IMR-90 (cell line): Measurements from ENCODE around the gene DDX39A. TPM values are rescaled to one million over a fixed set of nuclear protein-coding genes. Genes with fewer than 3 reads are reported as not detected.
A peak's percentile ranks its signal among the peaks of the same experiment; 100 is the strongest.

Source experiments
- ATAC-seq: fragments of 200-7000 bp; cut with Tn5 transposase; 2 replicates; pipeline ENCODE4 v1.9.1; 2020; ENCODE audit warnings: low read depth, mild to moderate bottlenecking, moderate library complexity
- BruUV-seq: library from RNA; stranded (reverse); fragments of 400-500 nt; replicated peaks from 2 replicates; lab custom pipeline; 2021; lab: Mats Ljungman, UMichigan
- CTCF ChIA-PET: fragments of 300-600 bp; formaldehyde crosslinking; extraction: SDS; loops from one replicate; lab custom pipeline; 2021; ENCODE audit warnings: antibody characterized with exemption; lab: Yijun Ruan, JAX
- POLR2A ChIA-PET: fragments of 300-600 bp; sonication (Branson Sonifier 250); formaldehyde crosslinking; loops from one replicate; lab custom pipeline; 2022; ENCODE audit warnings: antibody characterized with exemption; ENCODE audit not compliant: unreplicated experiment; lab: Charles Lee
- DNase-seq: peaks from one replicate; pipeline ENCODE4 v3.0.0; 2013
- H2AFZ ChIP-seq: replicated peaks from 2 replicates; pipeline ENCODE3; 2013; ENCODE audit warnings: low read length, mild to moderate bottlenecking; ENCODE audit not compliant: poor library complexity
- H2AK5ac ChIP-seq: 2 replicates; pipeline ENCODE4 v1.6.1; 2013; ENCODE audit warnings: low read depth, low read length, inconsistent platforms
- H2AK9ac ChIP-seq: replicated peaks from 2 replicates; pipeline ENCODE3; 2013; ENCODE audit warnings: mild to moderate bottlenecking, low read depth, low read length, moderate library complexity; ENCODE audit not compliant: poor library complexity
- H2BK120ac ChIP-seq: 2 replicates; pipeline ENCODE4 v1.6.1; 2013; ENCODE audit warnings: low read depth, low read length, inconsistent platforms
- H2BK15ac ChIP-seq: 3 replicates; pipeline ENCODE4 v1.6.1; 2013; ENCODE audit warnings: low read depth, low read length, inconsistent platforms
- H2BK20ac ChIP-seq: 2 replicates; pipeline ENCODE4 v1.6.1; 2013; ENCODE audit warnings: low read depth, mild to moderate bottlenecking, inconsistent platforms, low read length, moderate library complexity
- H2BK5ac ChIP-seq: 2 replicates; pipeline ENCODE4 v1.6.1; 2013; ENCODE audit warnings: mild to moderate bottlenecking, low read depth, low read length, inconsistent platforms; ENCODE audit not compliant: poor library complexity, severe bottlenecking
- H3K14ac ChIP-seq: replicated peaks from 2 replicates; pipeline ENCODE4 v1.6.1; 2013; ENCODE audit warnings: low read depth, low read length, inconsistent platforms
- H3K18ac ChIP-seq: 2 replicates; pipeline ENCODE4 v1.6.1; 2013; ENCODE audit warnings: low read depth, low read length, control low read depth
- H3K23ac ChIP-seq: 2 replicates; pipeline ENCODE4 v1.6.1; 2013; ENCODE audit warnings: low read depth, low read length, inconsistent platforms
- H3K27ac ChIP-seq: 2 replicates; pipeline ENCODE4 v1.5.1; 2013; ENCODE audit warnings: mild to moderate bottlenecking, control low read depth, low read length; ENCODE audit not compliant: insufficient read depth
- H3K27me3 ChIP-seq: 2 replicates; pipeline ENCODE4 v1.6.1; 2013; ENCODE audit warnings: low read length; ENCODE audit not compliant: control insufficient read depth, insufficient read depth
- H3K36me3 ChIP-seq: 2 replicates; pipeline ENCODE4 v1.6.1; 2013; ENCODE audit warnings: low read length, mixed read lengths; ENCODE audit not compliant: control insufficient read depth, insufficient read depth
- H3K4ac ChIP-seq: 2 replicates; pipeline ENCODE4 v1.6.1; 2013; ENCODE audit warnings: low read depth, low read length, inconsistent platforms
- H3K4me1 ChIP-seq: 2 replicates; pipeline ENCODE4 v1.6.1; 2013; ENCODE audit warnings: low read length, mixed read lengths; ENCODE audit not compliant: control insufficient read depth, insufficient read depth
- H3K4me2 ChIP-seq: 2 replicates; pipeline ENCODE4 v1.6.1; 2013; ENCODE audit warnings: low read depth, mild to moderate bottlenecking, control low read depth, low read length, moderate library complexity
- H3K4me3 ChIP-seq: 2 replicates; pipeline ENCODE4 v1.5.1; 2013; ENCODE audit warnings: low read depth, mild to moderate bottlenecking, control low read depth, low read length, moderate library complexity; ENCODE audit not compliant: insufficient read depth
- H3K56ac ChIP-seq: 2 replicates; pipeline ENCODE4 v1.6.1; 2013; ENCODE audit warnings: low read length, inconsistent platforms; ENCODE audit not compliant: insufficient read depth; ENCODE audit errors: extremely low read depth
- H3K79me1 ChIP-seq, 2 experiments: 2 replicates each; pipeline ENCODE4 v1.6.1; 2013; ENCODE audit warnings: low read length in 2 of 2, inconsistent platforms in 1 of 2, low read depth in 1 of 2
- H3K9ac ChIP-seq: 2 replicates; pipeline ENCODE4 v1.6.1; 2013; ENCODE audit warnings: low read depth, low read length, control low read depth
- H3K9me1 ChIP-seq: 2 replicates; pipeline ENCODE4 v1.6.1; 2013; ENCODE audit warnings: low read length, inconsistent platforms; ENCODE audit not compliant: insufficient read depth
- H3K9me3 ChIP-seq: 2 replicates; pipeline ENCODE4 v1.6.1; 2013; ENCODE audit warnings: low read length; ENCODE audit not compliant: control insufficient read depth, insufficient read depth
- H4K20me1 ChIP-seq: 2 replicates; pipeline ENCODE4 v1.6.1; 2013; ENCODE audit warnings: low read length, inconsistent platforms; ENCODE audit not compliant: insufficient read depth
- H4K5ac ChIP-seq: 2 replicates; pipeline ENCODE4 v1.6.1; 2013; ENCODE audit warnings: mild to moderate bottlenecking, low read depth, low read length, control low read depth
- H4K8ac ChIP-seq, 2 experiments: 2 replicates each; pipeline ENCODE4 v1.6.1; 2013; ENCODE audit warnings: low read depth in 2 of 2, low read length in 2 of 2, control low read depth in 1 of 2, inconsistent platforms in 1 of 2
- H4K91ac ChIP-seq: 2 replicates; pipeline ENCODE4 v1.6.1; 2013; ENCODE audit warnings: low read depth, low read length, inconsistent platforms; ENCODE audit not compliant: insufficient read depth
- BHLHE40 ChIP-seq: fragments of 150-350 bp; IDR thresholded peaks from 2 replicates; pipeline ENCODE4 v1.6.1; 2016; ENCODE audit warnings: mild to moderate bottlenecking, low read depth, low read length
- CEBPB ChIP-seq: IDR thresholded peaks from 2 replicates; pipeline ENCODE4 v1.6.1; 2012; ENCODE audit warnings: low read depth, low read length, improper control_type of control experiment
- CHD1 ChIP-seq: IDR thresholded peaks from 2 replicates; pipeline ENCODE4 v1.6.1; 2012; ENCODE audit warnings: low read depth, low read length, improper control_type of control experiment
- FOS ChIP-seq: fragments of 150-350 bp; IDR thresholded peaks from 2 replicates; pipeline ENCODE4 v1.6.1; 2016; ENCODE audit warnings: low read depth, low read length
- MAZ ChIP-seq: IDR thresholded peaks from 2 replicates; pipeline ENCODE4 v1.6.1; 2012; ENCODE audit warnings: low read depth, mild to moderate bottlenecking, low read length, improper control_type of control experiment, moderate library complexity, borderline replicate concordance
- MXI1 ChIP-seq: IDR thresholded peaks from 2 replicates; pipeline ENCODE4 v1.6.1; 2012; ENCODE audit warnings: low read depth, mild to moderate bottlenecking, low read length, moderate library complexity, borderline replicate concordance
- NFE2L2 ChIP-seq: fragments of 150-350 bp; IDR thresholded peaks from 2 replicates; pipeline ENCODE4 v1.6.1; 2016; ENCODE audit warnings: low read depth, mild to moderate bottlenecking, low read length
- POLR2A ChIP-seq: IDR thresholded peaks from 2 replicates; pipeline ENCODE4 v1.6.1; 2012; ENCODE audit warnings: mild to moderate bottlenecking, low read depth, low read length
- RAD21 ChIP-seq: IDR thresholded peaks from 2 replicates; pipeline ENCODE4 v1.6.1; 2012; ENCODE audit warnings: low read length, improper control_type of control experiment
- RCOR1 ChIP-seq: IDR thresholded peaks from 2 replicates; pipeline ENCODE4 v1.6.1; 2012; ENCODE audit warnings: mild to moderate bottlenecking, low read length, improper control_type of control experiment; ENCODE audit not compliant: insufficient replicate concordance
- SMC3 ChIP-seq: fragments of 150-350 bp; IDR thresholded peaks from 2 replicates; pipeline ENCODE4 v1.6.1; 2016; ENCODE audit warnings: low read depth, mild to moderate bottlenecking, antibody characterized with exemption, low read length, moderate library complexity
- WGBS, 2 experiments: methylation state at CpG; one replicate each; pipeline versions ENCODE4 v1.1.5 to v1.1.7; 2013; ENCODE audit warnings: missing lambda C conversion rate in 2 of 2; ENCODE audit not compliant: insufficient read length in 1 of 2; ENCODE audit errors: extremely low coverage in 2 of 2; 5-methylcytosine and 5-hydroxymethylcytosine counted together
- dilution Hi-C: fragments of 300-500 bp; cut with HindIII; formaldehyde crosslinking; loops from one replicate; pipeline ENCODE4 v1.14.3; 2018; ENCODE audit warnings: low sequenced_read_pairs; ENCODE audit not compliant: unreplicated experiment
- in situ Hi-C: fragments of 300-500 bp; cut with MboI; formaldehyde crosslinking; loops from 3 replicates; pipeline ENCODE4 v1.14.3; 2019; ENCODE audit warnings: low sequenced_read_pairs, inconsistent platforms, mixed read lengths
- intact Hi-C: fragments of 100-400 bp; cut with micrococcal nuclease; formaldehyde crosslinking; loops from 2 replicates; pipeline ENCODE4 v1.10.0; 2022
- polyA plus RNA-seq, 3 experiments: library from polyadenylated mRNA; depleted of rRNA; stranded (reverse); fragments of >200 nt; gene quantifications; 2 replicates each; pipeline ENCODE4 v1.2.3, GENCODE V29; 2012; ENCODE audit warnings: low replicate concordance in 1 of 3
- total RNA-seq: library from RNA; depleted of rRNA; stranded (reverse); fragments of >200 nt; gene quantifications from 2 replicates; pipeline ENCODE4 v1.2.3, GENCODE V29; 2012
- TF ChIP-seq, protein P1 (sequence below): conservative IDR thresholded peaks from 2 replicates; pipeline ENCODE4 v1.5.1; 2012; ENCODE audit warnings: mild to moderate bottlenecking, low read depth, low read length, improper control_type of control experiment
- TF ChIP-seq, protein P2 (sequence below): fragments of 150-350 bp; IDR thresholded peaks from 2 replicates; pipeline ENCODE4 v1.6.1; 2016; ENCODE audit warnings: low read depth, mild to moderate bottlenecking, low read length, moderate library complexity, borderline replicate concordance

Gene DDX39A
- total and polyA plus RNA-seq, 2 of the 4 experiments (the other 2 are of a cell fraction): 82.5 to 83.0 TPM

- Histone ChIP-seq H3K27me3 (no peaks in the 10 kb centered on the region), H2BK5ac (no peak overlapping the region), H4K5ac (peak overlapping the region; percentile 65), H3K9ac (peak overlapping the region; percentile 40; the same call in 1 of the 2 replicates), H3K4me2 (peak overlapping the region; percentile 60), H2AK9ac (peak overlapping the region; percentile 79), H2AFZ (peak overlapping the region; percentile 89), H2BK120ac (peak overlapping the region; percentile 39; the same call in 1 of the 2 replicates), H3K56ac (peak overlapping the region; percentile 28; the same call in 1 of the 2 replicates), H3K4me1 (peaks cover 6% of the 10 kb centered on the region; the same call in 1 of the 2 replicates), H4K20me1 (no peaks in the 10 kb centered on the region), H3K9me3 (no peaks in the 10 kb centered on the region), H3K23ac (peak overlapping the region; percentile 31; the same call in 1 of the 2 replicates), H4K8ac (peak overlapping the region; percentile 53 to 92; a peak in 3 of 4 replicates), H3K27ac (peak overlapping the region; percentile 50), H2BK20ac (0 out of 2 replicates have a peak overlapping the region, but pooled peaks have one; percentile 45), H2BK15ac (peak overlapping the region; percentile 54; the same call in 1 of the 3 replicates), H3K9me1 (no peaks in the 10 kb centered on the region), H3K4ac (peak overlapping the region; percentile 54), H2AK5ac (no peak overlapping the region; the same call in 1 of the 2 replicates), H4K91ac (peak overlapping the region; percentile 62; the same call in 1 of the 2 replicates), H3K4me3 (no peak overlapping the region), H3K36me3 (no peaks in the 10 kb centered on the region), H3K14ac (peak overlapping the region; percentile 85; the same call in 1 of the 2 replicates), H3K79me1 (no peaks in the 10 kb centered on the region), H3K18ac (peak overlapping the region; percentile 50; the same call in 1 of the 2 replicates)
- ATAC-seq (peak; percentile 78), DNase-seq (peak; percentile 42)
- no TSS peak for BruUV-seq
- TF ChIP-seq, protein P1, sequence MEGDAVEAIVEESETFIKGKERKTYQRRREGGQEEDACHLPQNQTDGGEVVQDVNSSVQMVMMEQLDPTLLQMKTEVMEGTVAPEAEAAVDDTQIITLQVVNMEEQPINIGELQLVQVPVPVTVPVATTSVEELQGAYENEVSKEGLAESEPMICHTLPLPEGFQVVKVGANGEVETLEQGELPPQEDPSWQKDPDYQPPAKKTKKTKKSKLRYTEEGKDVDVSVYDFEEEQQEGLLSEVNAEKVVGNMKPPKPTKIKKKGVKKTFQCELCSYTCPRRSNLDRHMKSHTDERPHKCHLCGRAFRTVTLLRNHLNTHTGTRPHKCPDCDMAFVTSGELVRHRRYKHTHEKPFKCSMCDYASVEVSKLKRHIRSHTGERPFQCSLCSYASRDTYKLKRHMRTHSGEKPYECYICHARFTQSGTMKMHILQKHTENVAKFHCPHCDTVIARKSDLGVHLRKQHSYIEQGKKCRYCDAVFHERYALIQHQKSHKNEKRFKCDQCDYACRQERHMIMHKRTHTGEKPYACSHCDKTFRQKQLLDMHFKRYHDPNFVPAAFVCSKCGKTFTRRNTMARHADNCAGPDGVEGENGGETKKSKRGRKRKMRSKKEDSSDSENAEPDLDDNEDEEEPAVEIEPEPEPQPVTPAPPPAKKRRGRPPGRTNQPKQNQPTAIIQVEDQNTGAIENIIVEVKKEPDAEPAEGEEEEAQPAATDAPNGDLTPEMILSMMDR: no peak
- TF ChIP-seq POLR2A: no peak
- no peak for TF ChIP-seq RCOR1
- no peak for TF ChIP-seq MAZ
- TF ChIP-seq RAD21: no peak
- no peak for TF ChIP-seq BHLHE40
- TF ChIP-seq FOS: no peak
- TF ChIP-seq CEBPB: no peak
- TF ChIP-seq, protein P2, sequence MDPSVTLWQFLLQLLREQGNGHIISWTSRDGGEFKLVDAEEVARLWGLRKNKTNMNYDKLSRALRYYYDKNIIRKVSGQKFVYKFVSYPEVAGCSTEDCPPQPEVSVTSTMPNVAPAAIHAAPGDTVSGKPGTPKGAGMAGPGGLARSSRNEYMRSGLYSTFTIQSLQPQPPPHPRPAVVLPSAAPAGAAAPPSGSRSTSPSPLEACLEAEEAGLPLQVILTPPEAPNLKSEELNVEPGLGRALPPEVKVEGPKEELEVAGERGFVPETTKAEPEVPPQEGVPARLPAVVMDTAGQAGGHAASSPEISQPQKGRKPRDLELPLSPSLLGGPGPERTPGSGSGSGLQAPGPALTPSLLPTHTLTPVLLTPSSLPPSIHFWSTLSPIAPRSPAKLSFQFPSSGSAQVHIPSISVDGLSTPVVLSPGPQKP: no peak
- TF ChIP-seq CHD1: no peak
- no peak for TF ChIP-seq NFE2L2
- no peak; the same call in 1 of the 2 replicates for TF ChIP-seq SMC3
- no peak for TF ChIP-seq MXI1
- in situ Hi-C loops: no loop called here
- dilution Hi-C loops: no loop called here
- 35% methylated on average over 5 of the region's 35 CpGs; no CpG with 5 or more reads in 1 of the 2 experiments for WGBS, 2 experiments
- ChIA-PET POLR2A (no interaction called here), CTCF (interaction anchor here (0.6 to 1.1 kb wide), 3 partner anchors 30 to 227 kb away, joined by 3 read pairs; partner anchors contain the start of gene ASF1B)
- intact Hi-C loops: no loop called here
These were observed 55.7 kb downstream of the DDX39A start for GRCh38 chr19:14363183-14364097.
